GM18951 (cell line): ENCODE data around the gene FIS1.
"Not testable (repeated sequence)": the region's sequence is repeated elsewhere in the genome, so short reads cannot be mapped to it uniquely, and the experiment has no call there.

Experiments used
- POLR2A ChIP-seq: IDR thresholded peaks from 4 replicates; pipeline ENCODE4 v1.6.1; 2011; ENCODE audit warnings: mild to moderate bottlenecking; ENCODE audit not compliant: insufficient read length, insufficient read depth; ENCODE audit errors: extremely low read depth
- in situ Hi-C: fragments of 300-500 bp; cut with MboI; formaldehyde crosslinking; loops from one replicate; pipeline ENCODE4 v1.12.0; 2022; ENCODE audit warnings: low sequenced_read_pairs, mixed read lengths, inconsistent platforms; ENCODE audit not compliant: unreplicated experiment

FIS1 gene

DNA sequence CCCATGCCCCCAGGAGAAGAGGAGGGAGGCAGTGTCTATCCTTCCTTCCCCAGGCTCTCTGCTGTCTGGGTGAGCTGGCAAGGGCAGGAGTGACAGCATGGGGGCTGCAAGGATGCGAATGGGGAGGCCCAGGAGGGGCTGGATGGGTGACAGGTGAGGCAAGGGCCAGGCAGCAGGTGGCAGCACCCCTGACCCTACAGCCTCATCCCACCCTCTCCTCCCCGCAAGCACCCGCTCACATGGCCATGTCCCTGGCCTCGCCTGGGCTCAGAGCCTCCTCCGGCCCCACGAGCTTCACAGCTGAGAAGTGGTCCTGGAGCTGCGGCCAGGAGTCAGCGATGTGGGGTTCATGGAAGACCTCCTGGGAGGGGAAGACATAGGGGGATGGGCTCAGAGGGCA, 32.9 kb downstream of the FIS1 start:
- TF ChIP-seq POLR2A, result no peak
- in situ Hi-C loops, result no loop called here

DNA sequence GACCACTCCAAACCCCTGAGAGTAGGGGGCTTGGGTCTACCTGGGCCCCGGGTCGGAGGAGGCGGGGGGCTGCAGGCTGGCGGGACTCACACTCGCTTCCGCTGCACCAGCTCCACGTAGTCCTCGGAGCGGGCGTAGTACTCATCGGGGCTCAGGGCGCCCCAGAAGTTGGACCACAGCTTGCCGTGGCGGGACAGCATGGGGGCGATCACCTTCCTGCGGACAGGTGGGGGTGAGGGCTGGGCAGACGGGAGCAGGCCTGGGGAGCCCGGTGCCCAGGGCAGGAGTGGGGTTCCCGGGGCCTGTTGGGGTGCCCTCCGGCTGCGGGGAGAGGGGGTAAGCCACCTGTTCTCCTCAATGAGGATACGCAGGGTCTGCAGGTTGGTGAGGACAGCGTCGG, 33.4 kb downstream of the FIS1 start:
- in situ Hi-C loops, result no loop called here
- TF ChIP-seq POLR2A, result no peak

DNA sequence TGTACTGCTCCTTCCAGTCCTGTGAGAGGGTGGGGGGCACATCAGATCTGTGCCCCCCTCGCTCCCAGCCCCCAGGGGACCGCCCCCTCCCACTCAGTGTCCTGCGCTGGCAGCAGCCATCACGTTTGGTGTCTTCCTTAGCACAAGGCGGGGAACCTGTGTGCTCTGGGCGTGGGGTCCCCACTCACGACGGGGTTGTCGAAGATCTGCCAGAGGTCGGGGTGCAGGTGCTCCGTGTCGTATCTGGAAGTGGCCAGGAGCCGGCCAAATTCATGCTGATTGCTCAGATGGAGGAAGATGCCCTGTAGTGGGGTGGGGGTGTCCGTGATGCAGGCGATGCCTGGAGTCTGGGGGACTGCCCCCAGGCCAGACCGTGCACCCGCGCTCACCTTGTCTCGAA, 34.7 kb downstream of the FIS1 start:
- in situ Hi-C loops, result no loop called here
- TF ChIP-seq POLR2A, result no peak

DNA sequence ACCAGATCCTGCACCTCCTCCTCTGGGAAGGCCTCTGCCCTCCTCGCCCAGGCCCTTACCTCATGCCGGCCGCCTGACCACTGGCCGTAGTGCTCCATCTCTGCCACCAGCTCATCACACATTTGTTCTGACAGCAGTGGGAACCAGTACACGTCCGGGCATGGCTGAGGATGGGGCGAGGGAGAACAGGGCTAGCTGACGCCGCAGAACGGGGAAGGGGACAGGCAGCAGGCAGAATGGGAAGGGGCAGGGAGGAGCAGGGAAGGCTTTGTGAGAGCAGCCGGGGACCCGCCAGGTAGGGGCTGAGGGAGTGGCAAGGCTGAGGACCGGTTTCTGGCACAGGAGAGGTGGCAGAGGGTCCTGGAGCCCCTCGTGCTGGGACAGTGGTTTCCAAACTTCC, 36.1 kb downstream of the FIS1 start:
- TF ChIP-seq POLR2A, result no peak
- in situ Hi-C loops, result no loop called here

DNA sequence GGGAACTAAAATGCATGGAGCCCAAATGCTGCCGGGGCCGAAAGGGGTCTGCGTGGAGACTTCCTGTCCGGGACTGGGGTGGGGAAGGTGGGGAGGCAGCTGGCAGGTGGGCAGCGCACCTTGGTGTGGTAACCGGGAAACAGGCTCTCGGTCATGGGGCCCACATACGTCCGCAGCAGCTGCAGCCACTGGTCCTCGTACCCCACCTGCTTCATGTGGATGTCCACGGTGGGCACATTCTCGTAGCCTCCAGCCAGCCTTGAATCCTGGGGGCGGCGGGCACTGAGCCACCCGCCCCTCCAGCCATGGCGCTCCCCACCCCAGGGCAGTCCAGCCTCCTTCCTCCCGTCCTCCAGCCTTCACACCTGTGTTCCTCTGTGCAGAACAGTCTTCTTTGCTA, 37.4 kb downstream of the FIS1 start:
- in situ Hi-C loops, result no loop called here
- no peak for TF ChIP-seq POLR2A

DNA sequence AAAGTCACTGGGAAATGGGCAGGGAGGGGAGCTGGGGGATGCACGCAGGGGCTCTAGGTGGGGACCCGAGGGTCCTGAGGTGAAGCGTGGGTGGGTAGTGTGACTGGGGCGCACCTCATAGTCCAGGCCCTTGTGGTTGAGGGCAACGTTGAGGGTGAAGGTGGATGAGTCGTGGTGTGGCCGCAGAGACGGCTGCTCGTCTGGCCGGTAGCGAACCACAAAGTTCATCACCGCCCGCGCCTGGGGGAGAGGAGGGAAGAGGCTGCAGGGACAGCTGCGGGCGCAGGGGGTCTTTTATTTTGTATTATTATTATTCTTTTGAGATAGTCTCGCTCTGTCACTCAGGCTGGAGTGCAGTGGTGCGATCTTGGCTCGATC, 38.2 kb downstream of the FIS1 start:
- TF ChIP-seq POLR2A, result no peak
- in situ Hi-C loops, result no loop called here

DNA sequence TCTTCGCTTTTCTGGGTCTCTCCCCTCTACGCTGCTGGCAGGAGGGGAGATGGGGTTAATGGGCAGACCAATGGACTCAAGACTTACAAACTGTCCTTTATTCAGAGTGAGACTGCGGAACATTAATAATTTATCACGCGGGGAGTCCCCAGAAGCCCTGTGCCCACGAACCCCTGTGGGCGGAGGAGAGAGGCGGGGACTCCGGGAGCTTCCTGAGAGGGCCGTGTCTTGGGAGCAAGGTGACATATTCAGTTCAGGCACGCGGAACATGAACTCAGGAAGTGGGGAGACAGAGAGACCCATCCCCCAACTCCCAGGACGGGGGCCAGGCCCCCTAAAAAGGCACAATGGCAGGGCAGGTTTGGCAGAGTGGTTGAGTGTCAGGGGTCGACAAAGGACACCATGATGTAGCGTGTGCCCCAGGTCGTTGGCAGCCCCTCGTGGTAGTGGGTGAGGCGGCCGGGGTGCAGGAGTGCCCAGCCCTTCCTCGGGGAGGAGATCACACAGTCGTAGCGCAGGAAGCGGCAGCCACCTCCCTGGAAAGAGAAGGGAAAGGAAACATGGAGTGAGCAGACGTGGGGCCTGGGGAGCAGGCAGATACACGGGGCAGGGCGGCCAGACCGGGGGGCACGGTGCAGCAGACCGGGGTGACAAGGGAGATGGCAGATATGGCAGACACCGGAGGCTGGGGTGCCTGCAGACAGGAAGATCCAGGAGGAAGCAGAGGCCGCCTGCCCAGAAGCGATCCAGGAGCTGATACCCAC, 38.8 kb downstream of the FIS1 start:
- in situ Hi-C loops, result no loop called here
- TF ChIP-seq POLR2A, result no peak

DNA sequence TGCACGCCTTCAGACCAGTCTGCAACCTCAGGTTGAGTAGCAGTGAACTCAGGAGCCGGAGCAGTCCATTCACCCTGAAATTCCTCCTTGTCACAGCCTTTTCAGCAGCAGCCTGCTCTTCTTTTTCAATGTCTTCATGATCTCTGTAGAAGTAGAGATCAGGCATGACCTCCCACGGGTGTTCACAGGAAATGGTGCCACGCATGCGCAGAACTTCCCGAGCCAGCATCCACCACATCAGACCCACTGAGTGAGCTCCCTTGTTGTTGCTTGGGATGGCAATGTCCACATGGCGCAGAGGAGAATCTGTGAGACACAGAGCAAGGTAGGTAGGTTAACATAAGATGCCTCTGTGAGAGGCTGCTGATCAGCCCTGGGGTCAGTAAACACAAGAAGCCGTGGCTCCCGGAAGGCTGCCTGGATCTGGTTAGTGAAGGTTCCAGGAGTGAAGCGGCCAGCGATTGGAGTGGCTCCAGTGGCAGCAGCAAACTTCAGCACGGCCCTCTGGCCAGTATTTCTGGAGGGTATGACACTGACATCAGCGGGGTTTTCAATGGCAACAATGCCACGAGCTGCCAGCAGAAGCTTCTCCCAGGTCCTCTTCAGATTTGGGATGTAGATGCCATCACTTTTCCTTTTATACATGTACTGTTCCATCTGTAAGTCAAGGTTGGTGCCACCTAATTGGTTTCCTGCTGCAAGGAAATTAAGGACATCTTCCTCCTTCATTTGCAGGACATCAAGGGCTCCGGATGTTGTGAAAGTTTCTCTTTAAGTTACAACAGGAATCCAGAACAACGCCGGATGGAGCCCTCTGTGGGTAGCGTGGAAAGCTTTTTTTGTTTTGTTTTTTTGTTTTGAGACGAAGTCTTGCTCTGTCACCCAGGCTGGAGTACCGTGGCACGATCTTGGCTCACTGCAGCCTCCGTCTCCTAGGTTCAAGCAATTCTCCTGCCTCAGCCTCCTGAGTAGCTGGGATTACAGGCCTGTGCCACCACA, 40.8 kb downstream of the FIS1 start:
- in situ Hi-C loops, result not testable (repeated sequence)

DNA sequence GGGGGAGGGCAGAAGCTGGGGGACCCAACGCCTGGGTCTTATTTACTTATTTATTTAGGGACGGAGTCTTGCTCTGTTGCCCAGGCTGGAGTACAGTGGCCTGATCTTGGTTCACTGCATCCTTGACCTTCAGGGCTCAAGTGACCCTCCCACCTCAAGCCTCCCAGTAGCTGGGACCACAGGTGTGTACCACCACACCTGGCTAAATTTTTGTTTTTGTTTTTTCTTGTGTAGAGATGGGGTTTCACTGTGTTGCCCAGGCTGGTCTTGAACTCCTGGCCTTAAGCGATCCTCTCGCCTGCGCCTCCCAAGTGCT, 42.3 kb downstream of the FIS1 start:
- TF ChIP-seq POLR2A, result no peak
- in situ Hi-C loops, result no loop called here

DNA sequence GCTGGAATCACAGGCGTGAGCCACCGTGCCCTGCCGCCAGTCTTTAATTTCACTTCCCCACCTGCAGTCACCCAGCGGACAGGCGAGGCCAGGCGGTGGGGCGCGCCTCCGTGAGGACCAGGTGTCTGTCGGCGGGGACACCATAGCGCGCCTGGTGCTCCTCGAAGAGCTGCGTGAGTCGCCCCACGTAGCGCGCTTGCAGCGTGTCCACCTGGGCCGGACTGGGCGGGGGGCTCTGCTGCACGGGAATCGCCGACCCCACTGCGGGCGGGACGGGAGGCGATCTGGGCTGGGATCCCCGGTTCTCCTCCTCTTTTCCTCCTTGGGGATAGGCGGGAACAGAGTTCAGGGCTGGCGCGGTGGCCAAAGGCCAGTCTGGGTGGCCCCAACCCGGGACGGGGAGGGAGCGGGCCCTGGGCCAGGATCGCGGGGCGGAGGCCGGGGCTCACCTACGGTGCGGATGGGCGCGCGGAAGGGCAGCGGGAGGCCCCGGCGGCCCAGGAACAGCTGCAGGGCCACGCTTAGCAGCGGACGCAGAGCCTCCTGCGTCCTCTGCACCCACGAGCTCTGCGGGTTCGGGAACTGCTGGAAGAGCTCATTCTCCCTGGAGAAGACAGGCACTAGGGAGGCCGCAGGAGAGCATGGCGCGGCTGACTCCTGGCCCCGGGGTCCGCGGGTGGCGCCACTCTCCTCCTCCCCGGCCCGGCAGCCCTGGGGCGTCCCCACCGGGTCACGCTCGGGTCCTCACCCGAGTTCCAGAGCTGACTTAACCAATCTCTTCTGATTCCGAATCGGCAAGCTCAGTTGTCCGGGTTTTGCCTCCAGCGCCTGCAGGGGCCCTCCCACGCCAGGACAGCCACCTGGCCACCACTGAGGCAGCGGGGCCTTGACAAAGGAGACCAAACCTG, 42.9 kb downstream of the FIS1 start:
- no peak for TF ChIP-seq POLR2A
- in situ Hi-C loops, result no loop called here

DNA sequence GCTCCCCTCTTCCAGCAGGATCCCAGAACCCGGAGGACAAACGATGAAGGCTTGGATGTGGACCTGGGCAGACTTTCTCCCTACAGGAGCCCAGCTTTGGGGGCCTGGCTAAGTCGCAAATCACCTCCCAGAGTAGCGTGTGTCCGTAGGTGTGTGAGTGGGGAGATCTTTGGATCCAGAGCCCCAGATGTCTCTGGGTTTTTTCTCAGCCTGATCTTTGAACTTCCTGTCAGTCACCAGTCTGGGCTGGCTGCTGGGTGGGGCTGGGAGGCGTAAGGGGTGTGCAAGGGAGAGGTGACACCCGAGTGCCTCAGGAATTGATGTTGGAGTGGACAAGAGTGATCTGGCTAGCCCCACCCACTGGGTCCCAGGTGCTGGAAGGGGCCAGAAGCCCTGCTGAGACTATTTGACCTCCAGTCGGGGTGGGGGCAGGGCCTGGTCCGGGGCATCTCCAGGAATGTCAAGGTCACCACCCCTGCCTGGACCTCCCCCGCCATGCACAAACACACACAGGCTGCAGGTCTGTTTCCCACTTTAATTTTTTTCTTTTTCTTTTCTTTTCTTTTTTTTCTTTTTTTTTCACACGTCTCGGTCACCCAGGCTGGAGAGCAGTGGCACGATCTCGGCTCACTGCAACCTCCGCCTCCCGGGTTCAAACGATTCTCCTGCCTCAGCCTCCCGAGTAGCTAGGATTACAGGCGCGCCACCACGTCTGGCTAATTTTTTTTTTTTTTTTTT, 43.9 kb downstream of the FIS1 start, which contains the start of gene MOGAT3:
TSS of gene MOGAT3 (minus strand) at position 175 of the 738 bp plus-strand sequence. CDS start 182 bp downstream, outside the sequence.
- in situ Hi-C loops, result no loop called here
- TF ChIP-seq POLR2A, result no peak

DNA sequence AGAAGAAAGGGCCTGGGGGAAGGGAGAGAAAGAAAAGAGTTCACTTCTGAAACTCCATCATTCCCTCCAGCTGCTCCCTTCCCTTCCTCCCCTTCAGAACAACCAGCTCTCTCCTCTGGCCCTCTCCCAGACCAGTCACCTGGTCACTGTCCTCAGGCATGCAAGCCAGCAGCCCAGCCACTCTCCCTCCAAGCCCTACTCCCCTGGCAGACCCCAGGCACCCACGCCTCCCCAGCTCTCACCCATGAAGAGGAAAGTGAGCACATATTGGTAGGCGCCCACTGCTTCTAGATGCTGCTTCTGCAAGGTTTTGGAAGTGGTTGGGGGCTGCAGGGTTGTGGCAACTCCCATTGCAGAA, 44.4 kb downstream of the FIS1 start:
- in situ Hi-C loops, result no loop called here
- TF ChIP-seq POLR2A, result no peak

DNA sequence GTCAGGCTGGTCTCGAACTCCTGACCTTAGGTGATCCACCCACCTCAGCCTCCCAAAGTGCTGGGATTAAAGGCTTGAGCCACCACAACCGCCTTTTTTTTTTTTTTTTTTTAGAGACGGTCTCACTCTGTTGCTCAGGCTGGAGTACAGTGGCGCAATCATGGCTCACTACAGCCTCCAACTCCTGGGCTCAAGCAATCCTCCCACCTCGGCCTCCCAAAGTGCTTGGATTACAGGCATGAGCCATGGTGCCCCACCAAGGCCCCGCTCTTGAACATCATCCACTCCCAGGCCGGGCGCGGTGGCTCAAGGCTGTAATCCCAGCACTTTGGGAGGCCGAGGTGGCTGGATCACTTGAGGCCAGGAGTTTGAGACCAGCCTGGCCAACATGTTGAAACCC, 45.4 kb downstream of the FIS1 start:
- in situ Hi-C loops, result not testable (repeated sequence)
